Vagina (tissue), 2 donors: ENCODE data around the gene ASAP3. TPM values are rescaled to one million over a fixed set of nuclear protein-coding genes. Genes with fewer than 3 reads are reported as not detected.

Source experiments
- DNase-seq, 2 donors: peaks; one replicate each; pipeline ENCODE4 v3.0.0-alpha.2; 2017; ENCODE audit errors: extremely low spot score in 2 of 2
- H3K27ac ChIP-seq: fragments of 200-600 bp; sonication (generic); one replicate; pipeline ENCODE4 v1.5.1; 2019
- H3K27me3 ChIP-seq: fragments of 200-600 bp; sonication (generic); one replicate; pipeline ENCODE4 v1.5.1; 2019
- H3K36me3 ChIP-seq, 2 donors: fragments of 200-600 bp; sonication (generic); one replicate each; pipeline ENCODE4 v1.5.1; 2017 to 2019
- H3K4me1 ChIP-seq: fragments of 200-600 bp; sonication (generic); one replicate; pipeline ENCODE4 v1.5.1; 2019
- H3K4me3 ChIP-seq, 2 donors: fragments of 200-600 bp; sonication (generic); 1 replicate in 1 of 2; 2 replicates in 1 of 2; pipeline ENCODE4 v1.5.1; 2016 to 2019
- H3K9me3 ChIP-seq: fragments of 200-600 bp; sonication (generic); one replicate; pipeline ENCODE4 v1.5.1; 2019
- CTCF ChIP-seq, 3 experiments: fragments of 450-650 bp in 2 of 3; fragments of 200-600 bp in 1 of 3; sonication (generic) in 1 of 3; IDR thresholded peaks; one replicate each; pipeline ENCODE4 v1.5.1; 2017 to 2019; ENCODE audit warnings: antibody characterized with exemption in 3 of 3, mild to moderate bottlenecking in 2 of 3, moderate library complexity in 2 of 3
- POLR2A ChIP-seq, 2 donors: fragments of 450-650 bp; IDR thresholded peaks; one replicate each; pipeline ENCODE4 v1.6.1; 2017; ENCODE audit warnings: antibody characterized with exemption in 2 of 2, mild to moderate bottlenecking in 2 of 2, moderate library complexity in 2 of 2
- POLR2AphosphoS5 ChIP-seq, 2 donors: sonication (generic); formaldehyde crosslinking; IDR thresholded peaks; one replicate each; pipeline ENCODE4 v1.9.0; 2017; ENCODE audit warnings: antibody characterized with exemption in 2 of 2, mild to moderate bottlenecking in 2 of 2, low read depth in 1 of 2; ENCODE audit not compliant: insufficient read depth in 1 of 2
- intact Hi-C: fragments of 100-400 bp; cut with DNase I; formaldehyde crosslinking; loops from one replicate; pipeline ENCODE4 v1.15.1; 2023
- total RNA-seq: library from RNA; depleted of rRNA; stranded (reverse); fragments of >200 nt; gene quantifications from one replicate; pipeline ENCODE4 v1.2.3, GENCODE V29; 2016

ASAP3 gene
- total RNA-seq, 1 donor from 2014 or later, result 79.1 TPM

GRCh38 chr1:23444104-23444533 is 39.9 kb downstream of the ASAP3 start:
- Histone ChIP-seq H3K36me3 (peaks cover 0 to 16% of the 10 kb centered on the region in 2 donors), H3K4me3 (no peak overlapping the region), H3K27me3 (no peaks in the 10 kb centered on the region), H3K27ac (peak overlapping the region; percentile 72), H3K4me1 (peaks cover 46% of the 10 kb centered on the region), H3K9me3 (no peaks in the 10 kb centered on the region)
- intact Hi-C loops, result no loop called here
- DNase-seq, result peak in 1 of 2 donors; percentile 99
- TF ChIP-seq POLR2AphosphoS5 (IDR thresholded peaks at IDR 0.05; ENCODE audit: insufficient read depth in 1 of 2, low read depth in 1 of 2) (peak; percentile 36 to 93), CTCF (IDR thresholded peaks at IDR 0.05) (no peak)

- Histone ChIP-seq H3K36me3 (peaks cover 0 to 16% of the 10 kb centered on the region in 2 donors), H3K4me3 (no peak overlapping the region), H3K27me3 (no peaks in the 10 kb centered on the region), H3K4me1 (peaks cover 42% of the 10 kb centered on the region), H3K27ac (peak overlapping the region; percentile 72), H3K9me3 (no peaks in the 10 kb centered on the region)
- intact Hi-C loops, result no loop called here
- no peak for DNase-seq
- TF ChIP-seq CTCF (IDR thresholded peaks at IDR 0.05) (no peak), POLR2AphosphoS5 (IDR thresholded peaks at IDR 0.05; ENCODE audit: insufficient read depth in 1 of 2, low read depth in 1 of 2) (no peak), POLR2A (IDR thresholded peaks at IDR 0.05) (no peak)
Measured at GRCh38 chr1:23442751-23443150, 41.2 kb downstream of the ASAP3 start.

GRCh38 chr1:23441446-23442148 is 42.4 kb downstream of the ASAP3 start:
- Histone ChIP-seq H3K36me3 (peaks cover 0 to 16% of the 10 kb centered on the region in 2 donors), H3K4me1 (peaks cover 36% of the 10 kb centered on the region), H3K27me3 (no peaks in the 10 kb centered on the region), H3K9me3 (no peaks in the 10 kb centered on the region), H3K4me3 (no peak overlapping the region), H3K27ac (no peak overlapping the region)
- intact Hi-C loops, result no loop called here
- TF ChIP-seq POLR2A (IDR thresholded peaks at IDR 0.05) (no peak), CTCF (IDR thresholded peaks at IDR 0.05) (no peak)
- no peak for DNase-seq

- Histone ChIP-seq H3K4me3 (no peak overlapping the region), H3K27ac (no peak overlapping the region), H3K36me3 (peaks cover 0 to 26% of the 10 kb centered on the region in 2 donors), H3K9me3 (no peaks in the 10 kb centered on the region), H3K27me3 (no peaks in the 10 kb centered on the region), H3K4me1 (peaks cover 5% of the 10 kb centered on the region)
- DNase-seq, result no peak
- TF ChIP-seq CTCF (IDR thresholded peaks at IDR 0.05), result no peak
- no peak for TF ChIP-seq POLR2AphosphoS5 (IDR thresholded peaks at IDR 0.05; ENCODE audit: insufficient read depth in 1 of 2, low read depth in 1 of 2)
- TF ChIP-seq POLR2A (IDR thresholded peaks at IDR 0.05), result no peak
- intact Hi-C loops, result no loop called here
Measured at GRCh38 chr1:23438545-23438944, 45.4 kb downstream of the ASAP3 start.

- no peak for DNase-seq
- intact Hi-C loops, result no loop called here
- Histone ChIP-seq H3K4me3 (no peak overlapping the region), H3K4me1 (no peaks in the 10 kb centered on the region), H3K36me3 (peaks cover 0 to 38% of the 10 kb centered on the region in 2 donors), H3K27ac (no peak overlapping the region), H3K9me3 (no peaks in the 10 kb centered on the region), H3K27me3 (no peaks in the 10 kb centered on the region)
- TF ChIP-seq CTCF (IDR thresholded peaks at IDR 0.05) (no peak), POLR2AphosphoS5 (IDR thresholded peaks at IDR 0.05; ENCODE audit: insufficient read depth in 1 of 2, low read depth in 1 of 2) (no peak), POLR2A (IDR thresholded peaks at IDR 0.05) (no peak)
Measured at GRCh38 chr1:23437355-23437664, 46.7 kb downstream of the ASAP3 start.
